ENCODE measurements around the gene BEGAIN.

BEGAIN gene

GRCh38 chr14:100599981-100600380, 12.8 kb upstream of the BEGAIN start:
- no peak for DNase-seq

DNA sequence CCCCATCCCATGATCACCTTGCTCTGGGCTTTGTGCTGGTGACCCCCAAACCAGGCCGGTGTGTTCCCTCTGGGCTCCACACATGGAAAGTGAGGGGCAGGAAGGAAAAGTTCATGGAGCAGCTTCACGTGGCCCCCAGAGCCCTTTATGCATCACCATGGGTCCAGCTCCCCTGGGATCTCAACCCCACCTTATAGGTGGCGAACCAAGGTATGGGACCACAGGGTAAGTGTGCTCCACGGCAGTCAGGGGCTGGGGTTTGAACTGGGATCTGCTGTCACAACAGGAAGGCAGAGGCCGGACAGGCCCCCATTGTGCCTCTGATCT, 7.4 kb upstream of the BEGAIN start:
- DNase-seq, result no peak

DNA sequence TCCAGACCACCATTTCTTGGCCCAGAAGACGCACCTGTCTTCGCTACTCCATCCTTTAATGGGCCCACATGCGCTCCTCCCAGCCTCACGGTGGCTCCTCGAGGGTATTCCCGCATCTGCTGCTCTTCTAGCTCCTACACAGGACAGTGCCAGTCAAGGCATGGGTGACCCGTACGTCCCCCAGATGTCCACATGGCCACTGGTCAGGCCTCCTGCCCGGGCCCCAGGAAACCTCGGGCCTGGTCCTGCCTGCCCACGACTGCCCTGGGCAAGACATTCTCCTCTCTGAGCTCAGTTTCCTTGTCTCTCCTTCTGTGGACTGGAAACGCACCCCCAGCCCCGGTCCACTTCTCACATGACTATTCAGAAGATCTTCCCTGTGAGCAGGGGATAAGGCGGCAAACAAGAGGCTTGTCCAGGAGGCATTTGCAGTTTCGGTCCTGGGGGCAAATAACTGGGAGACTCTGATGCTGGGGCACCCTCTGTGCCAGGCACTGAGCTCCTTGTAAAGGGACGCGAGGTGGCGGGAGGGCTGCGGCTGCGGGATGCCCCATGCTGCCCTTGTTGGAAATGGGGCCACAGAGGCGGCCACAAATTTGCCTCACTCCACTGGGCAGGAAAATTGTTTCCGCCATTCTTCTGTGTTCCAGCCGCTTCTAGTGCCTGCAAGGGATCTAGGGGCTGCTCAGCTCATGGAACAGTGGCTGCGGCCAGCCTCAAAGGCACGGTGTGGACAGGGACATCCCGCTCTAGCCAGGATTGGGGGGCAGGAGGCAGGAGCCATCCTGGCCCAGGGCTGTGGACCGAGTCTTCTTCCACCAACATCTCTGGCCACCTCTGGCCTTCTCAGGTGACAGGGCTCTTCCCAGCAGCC, 6.8 kb upstream of the BEGAIN start:
- DNase-seq, result no peak

DNA sequence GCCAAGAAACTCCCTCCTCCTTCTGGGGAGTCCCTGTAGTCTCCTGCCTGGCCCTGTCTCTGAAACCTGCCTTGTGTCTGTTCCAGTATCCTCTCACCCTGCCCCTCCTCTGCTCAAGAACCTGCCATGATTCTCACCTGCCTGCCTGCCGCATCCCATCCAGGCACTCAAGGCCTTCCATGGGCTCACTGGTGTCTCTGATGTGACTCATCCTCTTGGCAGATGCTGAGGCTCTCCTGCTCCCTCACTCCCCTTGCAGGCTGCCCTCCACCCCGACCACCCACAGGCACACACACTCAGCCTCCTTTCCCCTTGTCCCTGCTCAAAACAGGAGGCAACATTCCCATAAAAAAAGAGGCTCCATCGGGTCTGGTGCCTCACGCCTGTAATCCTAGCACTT, 5.8 kb upstream of the BEGAIN start:
- no peak for DNase-seq

GRCh38 chr14:100592461-100592891, 5.3 kb upstream of the BEGAIN start:
- DNase-seq, result no peak

GRCh38 chr14:100591453-100592371, 4.5 kb upstream of the BEGAIN start:
- DNase-seq, result no peak

GRCh38 chr14:100590726-100591452, 3.7 kb upstream of the BEGAIN start:
- DNase-seq, result no peak

- no peak for DNase-seq
These were observed 2.7 kb upstream of the BEGAIN start for GRCh38 chr14:100589760-100590469.

GRCh38 chr14:100589071-100589759, 2.0 kb upstream of the BEGAIN start:
- no peak for DNase-seq

DNA sequence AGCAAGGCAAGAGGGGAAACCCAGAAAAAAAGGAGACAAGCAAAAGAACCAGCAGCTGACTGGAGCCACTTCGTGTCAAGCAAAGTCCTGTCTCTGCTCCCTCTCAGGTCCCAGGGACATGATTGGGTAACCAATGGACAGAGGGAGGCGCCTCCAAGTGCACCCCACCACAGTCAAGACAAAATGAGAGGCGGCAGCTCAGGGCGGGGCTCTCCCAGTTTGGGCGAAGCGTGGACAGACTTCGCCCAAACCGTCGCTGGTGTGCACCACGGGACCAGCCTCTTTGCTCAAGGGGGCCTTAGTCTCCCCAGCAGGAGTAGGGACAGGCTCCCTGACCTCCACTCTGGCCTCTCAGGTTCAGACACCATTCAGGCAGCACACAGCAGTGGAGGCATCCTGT, 1.5 kb upstream of the BEGAIN start:
- DNase-seq, result no peak

DNA sequence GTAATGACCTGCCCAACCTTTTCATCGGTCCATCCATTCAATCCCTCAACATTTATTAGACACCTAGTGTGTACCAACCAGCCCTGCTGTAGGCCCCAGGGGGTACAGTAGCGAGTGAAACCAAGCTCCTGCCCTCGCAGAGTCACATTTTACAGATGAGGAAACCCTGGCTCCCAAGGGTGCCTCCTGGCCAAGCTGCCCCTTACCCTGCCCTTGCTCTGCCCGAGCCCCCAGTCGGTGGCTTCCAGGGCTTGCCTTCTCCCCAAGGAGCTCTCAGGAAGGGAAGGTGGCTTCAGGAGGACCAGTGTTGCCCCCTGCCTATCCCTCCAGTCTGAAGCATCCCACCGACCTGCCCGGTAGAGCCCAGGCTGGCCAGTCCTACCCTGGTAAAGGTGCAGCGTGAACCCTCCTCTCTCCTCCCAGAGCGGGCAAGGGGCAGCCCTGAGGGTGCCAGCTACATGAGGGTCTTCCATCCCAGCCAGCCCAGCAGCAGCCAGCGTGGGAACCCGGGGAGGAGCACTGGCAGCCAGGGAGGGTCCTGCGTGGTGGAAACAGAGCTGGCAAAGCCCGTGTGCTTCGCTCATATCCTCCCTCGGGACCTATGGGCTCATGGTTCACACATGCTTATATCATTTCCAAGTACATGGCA, 670 bp upstream of the BEGAIN start:
- DNase-seq, result no peak

DNA sequence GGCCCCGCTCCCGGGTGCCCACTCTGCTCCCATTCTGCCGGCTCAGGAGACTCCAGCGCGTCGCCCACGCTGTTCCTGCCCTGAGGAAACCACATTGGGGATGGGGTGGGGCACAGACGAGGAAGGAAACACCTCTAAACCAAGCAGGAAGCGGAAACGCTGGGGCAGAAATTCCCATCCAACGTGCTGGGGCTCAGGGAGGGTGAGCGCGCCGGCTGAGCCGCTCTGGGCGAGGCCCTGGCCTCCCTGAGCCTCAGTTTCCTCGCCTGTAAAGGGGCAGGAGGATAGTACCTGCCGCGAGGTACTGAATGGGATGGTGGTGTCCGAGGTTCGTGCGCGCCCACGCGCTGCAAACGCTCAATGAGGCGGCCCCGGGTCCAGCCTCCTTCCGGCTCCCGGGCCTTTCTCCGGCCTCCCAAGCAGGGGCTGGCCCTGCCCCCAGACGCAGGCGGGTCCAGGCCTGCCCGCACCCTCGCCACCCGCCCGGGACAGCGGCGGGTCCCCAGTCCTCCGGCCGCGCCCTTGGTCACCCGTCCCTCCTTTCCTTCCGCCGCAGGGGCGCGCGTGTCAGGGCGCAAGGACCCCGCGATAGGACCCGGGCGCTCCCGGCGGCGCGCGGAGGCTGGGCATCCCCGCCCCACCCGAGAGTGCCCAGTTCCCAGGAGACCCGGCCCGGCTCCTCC, 673 bp downstream of the BEGAIN start:
- DNase-seq, result no peak

DNA sequence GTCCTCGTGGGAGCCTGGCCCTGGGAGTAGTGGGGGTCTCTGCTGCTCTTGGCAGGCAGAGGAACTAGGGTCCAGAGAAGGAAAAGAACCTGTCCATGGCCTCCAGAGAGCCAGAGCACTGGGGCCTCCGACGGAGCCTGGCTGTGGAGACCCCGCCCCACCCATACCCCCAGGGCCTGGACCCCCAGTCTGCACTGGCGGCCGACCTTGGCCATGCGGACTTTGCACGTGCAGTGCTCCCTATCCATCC, 1.1 kb downstream of the BEGAIN start:
- no peak for DNase-seq

- no peak for DNase-seq
These were observed 1.6 kb downstream of the BEGAIN start for GRCh38 chr14:100585448-100586152.

- no peak for DNase-seq
These were observed 2.9 kb downstream of the BEGAIN start for GRCh38 chr14:100584056-100585031.

DNA sequence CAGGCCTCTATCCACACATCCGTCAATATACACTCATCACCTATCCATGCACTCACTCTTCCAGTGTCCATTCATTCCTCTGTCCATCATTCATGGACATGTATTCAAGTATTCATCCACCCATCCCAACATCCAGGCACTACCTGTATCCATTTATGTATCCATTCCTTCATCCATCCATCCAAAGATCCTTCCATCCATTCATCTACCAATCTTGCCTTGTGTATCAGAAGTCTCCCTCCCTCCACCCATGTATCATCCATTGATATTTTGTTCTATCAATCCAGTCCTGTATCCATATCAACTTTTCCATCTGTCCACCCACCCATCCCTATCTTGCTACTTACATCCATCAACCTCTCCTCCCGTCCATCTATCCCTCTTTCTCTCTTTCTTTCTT, 4.0 kb downstream of the BEGAIN start:
- DNase-seq, result no peak

GRCh38 chr14:100582496-100583165, 4.6 kb downstream of the BEGAIN start:
- no peak for DNase-seq

Measured in NCI-H1048 (cell line).